Left colon (tissue), 2 donors: ENCODE results near the gene DYNC1LI1. TPM values are rescaled to one million over a fixed set of nuclear protein-coding genes. Genes with fewer than 3 reads are reported as not detected.

Experiments used
- microRNA-seq, 2 donors: library from miRNA; unstranded; fragments of <30 nt; microRNA quantifications; one replicate each; pipeline versions ENCODE4 v1.1.0 to v1.2.0, GENCODE V29; 2020
- total RNA-seq, 2 donors: library from RNA; stranded (reverse); fragmentation: NEBNext Ultra II Directional; extraction: Animal tissue kit (Norgen Biotek cat#: 25700); gene quantifications; one replicate each; pipeline ENCODE4 v1.2.1, GENCODE V29; 2021
- donor health status: DM: no; HTN: no; CAD: no.
- donor health status: DM: yes; HTN: yes; CAD: no.

The DYNC1LI1 gene
- total RNA-seq, 2 donors from 2014 or later = 18.5 to 19.5 TPM

Small RNAs within 50 kb of the gene (microRNA-seq; reads per million reads assigned to microRNA genes)
- 0 reads per million in 2 donors for gene MIR548AY

Other genes starting within 250 kb of the DYNC1LI1 start
- gene CMTM7, start 179.0 kb downstream of the DYNC1LI1 start, total RNA-seq = 1 to 10 TPM; 5.8 to 7.4 TPM
- gene CMTM6, start 68.0 kb downstream of the DYNC1LI1 start, total RNA-seq = 10 to 100 TPM; 61.3 to 66.7 TPM
- 10 to 100 TPM; 28.0 to 33.4 TPM for gene CNOT10, start 114.3 kb upstream of the DYNC1LI1 start, total RNA-seq
- not detected for gene TRIM71, start 247.1 kb upstream of the DYNC1LI1 start, total RNA-seq